ENCODE data around the gene IDH2.
A peak's percentile ranks its signal among the peaks of the same experiment; 100 is the strongest.
"Not testable (repeated sequence)": the region's sequence is repeated elsewhere in the genome, so short reads cannot be mapped to it uniquely, and the experiment has no call there.

The IDH2 gene

DNA sequence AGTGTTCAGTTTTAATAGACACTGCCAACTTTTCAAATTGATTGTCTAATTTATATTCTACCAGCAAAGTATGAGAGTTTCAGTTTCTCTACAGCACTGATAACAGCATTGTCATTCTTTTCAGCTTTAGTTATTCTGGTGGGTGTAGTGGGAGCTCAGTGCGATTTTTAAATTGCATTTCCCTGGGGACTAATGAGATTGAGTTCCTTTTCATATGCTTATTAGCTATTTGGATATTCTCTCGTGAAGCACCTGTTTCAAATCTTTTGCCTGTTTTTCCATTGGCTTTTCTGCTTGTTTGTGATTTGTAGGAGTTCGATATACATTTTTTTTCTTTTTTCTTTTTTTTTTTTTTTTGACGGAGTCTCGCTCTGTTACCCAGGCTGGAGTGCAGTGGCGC is 18.8 kb upstream of the IDH2 start:
- DNase-seq (ENCODE audit: low read depth), result no peak
- no peak overlapping the region for H3K4me3 ChIP-seq (ENCODE audit: low read depth, low read length)

DNA sequence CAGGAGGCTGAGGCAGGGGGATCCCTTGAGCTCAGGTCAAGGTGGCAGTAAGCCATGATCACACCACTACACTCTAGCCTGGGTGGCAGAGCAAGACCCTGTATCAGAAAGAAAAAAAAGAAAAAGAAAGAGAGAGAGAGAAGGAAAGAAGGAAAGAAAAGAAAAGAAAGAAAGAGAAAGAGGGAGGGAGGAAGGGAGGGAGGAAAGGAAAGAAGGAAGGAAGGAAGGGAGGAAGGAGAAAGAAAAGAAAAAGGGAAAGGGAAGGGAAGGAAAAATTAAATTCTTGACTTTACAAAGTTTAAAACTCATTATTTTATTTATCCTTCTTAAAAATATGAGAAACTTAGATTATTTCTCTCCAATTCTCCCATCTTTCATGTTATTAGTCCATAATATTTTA is 17.1 kb upstream of the IDH2 start:
- H3K4me3 ChIP-seq (ENCODE audit: low read depth, low read length), result no peak overlapping the region
- no peak for DNase-seq (ENCODE audit: low read depth)

- DNase-seq (ENCODE audit: low read depth), result no peak
These were observed 13.5 kb upstream of the IDH2 start for GRCh38 chr15:90115783-90116182.

DNA sequence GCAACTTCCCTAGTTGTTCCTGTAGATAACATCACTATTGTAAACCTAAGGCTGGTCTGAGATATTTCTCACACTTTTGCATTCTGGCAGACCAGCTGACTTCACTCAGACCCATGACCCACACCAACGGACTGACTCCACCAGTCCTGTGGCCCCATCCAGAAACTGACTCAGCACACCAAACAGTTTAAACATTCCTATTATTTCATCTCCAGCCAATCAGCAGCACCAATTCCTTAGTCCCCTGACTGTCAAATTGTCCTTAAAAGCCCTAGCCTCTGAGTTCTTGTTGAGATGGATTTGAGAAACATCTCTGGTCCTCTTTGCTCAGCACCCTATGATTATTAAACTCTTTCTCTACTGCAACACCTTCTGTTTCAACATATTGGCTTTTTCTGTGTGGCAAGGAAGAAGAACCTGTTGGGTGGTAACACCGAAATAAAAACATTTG is 12.2 kb upstream of the IDH2 start:
- H3K4me3 ChIP-seq (ENCODE audit: low read depth, low read length), result no peak overlapping the region
- DNase-seq (ENCODE audit: low read depth), result no peak

More at GRCh38 chr15:90115783-90116182, 13.5 kb upstream of the IDH2 start:
- no peak overlapping the region for H3K4me3 ChIP-seq (ENCODE audit: low read depth, low read length)

- DNase-seq (ENCODE audit: low read depth), result no peak
- H3K4me3 ChIP-seq (ENCODE audit: low read depth, low read length), result no peak overlapping the region
These were observed 10.9 kb upstream of the IDH2 start for GRCh38 chr15:90113166-90113565.

DNA sequence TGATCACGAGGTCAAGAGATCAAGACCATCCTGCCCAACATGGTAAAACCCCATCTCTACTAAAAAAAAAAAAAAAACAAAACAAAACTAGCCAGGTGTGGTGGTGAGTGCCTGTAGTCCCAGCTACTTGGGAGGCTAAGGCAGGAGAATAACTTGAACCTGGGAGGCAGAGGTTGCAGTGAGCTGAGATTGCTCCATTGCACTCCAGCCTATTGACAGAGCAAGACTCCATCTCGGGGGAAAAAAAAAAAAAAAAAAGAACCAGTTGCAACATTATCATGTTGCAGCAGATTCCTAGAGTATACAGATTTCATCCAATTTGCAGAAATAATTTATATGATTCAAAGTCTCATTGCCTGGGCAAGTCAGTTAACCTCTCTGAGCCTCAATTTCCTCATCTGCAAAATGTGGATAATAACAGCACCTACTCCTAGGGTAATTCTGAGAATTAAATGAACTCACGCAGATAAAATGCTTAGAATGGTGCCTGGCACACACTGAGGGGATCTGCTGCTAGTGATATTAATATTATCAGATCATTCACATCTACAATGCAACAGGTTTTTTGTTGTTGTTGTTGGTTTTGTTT is 7.0 kb upstream of the IDH2 start:
- DNase-seq (ENCODE audit: low read depth); H3K4me3 ChIP-seq (ENCODE audit: low read depth, low read length): not testable (repeated sequence)

GRCh38 chr15:90108038-90108437 is 5.8 kb upstream of the IDH2 start:
- not testable (repeated sequence) for H3K4me3 ChIP-seq (ENCODE audit: low read depth, low read length); DNase-seq (ENCODE audit: low read depth)

DNA sequence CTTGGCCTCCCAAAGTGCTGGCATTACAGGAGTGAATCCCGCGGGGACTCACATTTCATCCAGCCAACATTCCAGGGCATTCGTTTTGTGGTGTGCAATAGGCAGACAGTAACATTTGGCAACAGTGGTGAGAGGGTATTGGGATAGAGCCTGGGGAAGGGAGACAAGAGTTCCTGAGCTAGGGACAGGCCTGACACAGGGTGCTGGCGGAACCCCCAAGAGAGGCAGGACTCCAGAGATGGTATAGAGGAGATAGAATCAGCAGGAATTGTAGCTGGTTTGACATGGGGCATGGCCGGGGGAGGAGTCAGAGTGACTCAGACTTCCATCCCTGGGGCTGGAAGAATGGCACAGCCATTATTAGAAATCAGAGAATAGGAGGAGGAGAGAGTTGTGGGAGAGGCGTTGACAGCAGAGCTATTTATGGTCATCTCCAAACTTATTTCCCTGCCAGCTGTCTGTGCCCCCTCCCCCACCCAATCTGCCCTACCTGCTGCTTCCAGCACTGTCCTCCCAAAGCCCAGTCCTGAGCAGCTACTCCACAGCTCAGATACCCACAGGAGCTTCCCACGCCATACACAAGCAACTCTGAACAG is 4.4 kb upstream of the IDH2 start:
- DNase-seq (ENCODE audit: low read depth), result no peak

DNA sequence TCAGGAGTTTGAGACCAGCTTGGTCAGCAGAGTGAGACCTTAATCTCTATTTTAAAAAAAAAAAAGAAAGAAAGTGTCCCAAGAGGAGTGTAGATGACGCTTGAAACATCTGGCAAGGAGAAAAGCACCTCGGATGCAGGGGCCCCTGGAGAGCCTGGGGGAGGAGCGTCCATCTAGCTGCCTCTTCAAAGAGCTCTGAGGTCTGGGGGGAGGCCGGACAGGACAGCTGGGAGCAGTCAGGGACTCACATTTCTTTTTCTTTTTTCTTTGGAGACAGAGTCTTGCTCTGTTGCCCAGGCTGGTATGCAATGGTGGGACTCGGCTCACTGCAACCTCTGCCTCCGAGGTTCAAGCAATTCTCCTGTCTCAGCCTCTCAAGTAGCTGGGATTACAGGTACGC is 3.3 kb upstream of the IDH2 start:
- H3K4me3 ChIP-seq (ENCODE audit: low read depth, low read length), result no peak overlapping the region
- DNase-seq (ENCODE audit: low read depth), result no peak

More for the DNA sequence above, 4.4 kb upstream of the IDH2 start:
- H3K4me3 ChIP-seq (ENCODE audit: low read depth, low read length), result no peak overlapping the region

DNA sequence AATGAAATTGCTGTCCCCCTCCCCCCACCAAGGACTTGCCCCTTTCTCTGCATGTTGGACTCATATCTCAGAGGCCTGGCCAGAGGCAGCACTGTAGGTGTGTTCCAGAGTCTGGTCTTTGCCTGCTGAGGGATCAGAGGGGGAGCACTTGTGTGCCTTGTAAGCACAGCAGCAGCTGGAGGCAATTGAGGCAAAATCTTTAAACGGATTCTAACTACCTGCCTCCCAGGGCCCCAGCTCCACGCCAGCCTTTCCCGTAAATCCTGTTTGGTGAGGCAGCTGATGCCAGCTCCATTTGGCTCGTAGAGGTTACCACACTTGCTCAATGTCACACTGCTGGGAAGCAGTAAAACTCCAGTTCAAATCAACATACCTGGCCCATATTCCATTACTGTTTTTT is 2.3 kb upstream of the IDH2 start:
- no peak for DNase-seq (ENCODE audit: low read depth)
- H3K4me3 ChIP-seq (ENCODE audit: low read depth, low read length), result no peak overlapping the region

GRCh38 chr15:90103701-90104329 is 1.5 kb upstream of the IDH2 start:
- DNase-seq (ENCODE audit: low read depth), result no peak
- H3K4me3 ChIP-seq (ENCODE audit: low read depth, low read length), result no peak overlapping the region

DNA sequence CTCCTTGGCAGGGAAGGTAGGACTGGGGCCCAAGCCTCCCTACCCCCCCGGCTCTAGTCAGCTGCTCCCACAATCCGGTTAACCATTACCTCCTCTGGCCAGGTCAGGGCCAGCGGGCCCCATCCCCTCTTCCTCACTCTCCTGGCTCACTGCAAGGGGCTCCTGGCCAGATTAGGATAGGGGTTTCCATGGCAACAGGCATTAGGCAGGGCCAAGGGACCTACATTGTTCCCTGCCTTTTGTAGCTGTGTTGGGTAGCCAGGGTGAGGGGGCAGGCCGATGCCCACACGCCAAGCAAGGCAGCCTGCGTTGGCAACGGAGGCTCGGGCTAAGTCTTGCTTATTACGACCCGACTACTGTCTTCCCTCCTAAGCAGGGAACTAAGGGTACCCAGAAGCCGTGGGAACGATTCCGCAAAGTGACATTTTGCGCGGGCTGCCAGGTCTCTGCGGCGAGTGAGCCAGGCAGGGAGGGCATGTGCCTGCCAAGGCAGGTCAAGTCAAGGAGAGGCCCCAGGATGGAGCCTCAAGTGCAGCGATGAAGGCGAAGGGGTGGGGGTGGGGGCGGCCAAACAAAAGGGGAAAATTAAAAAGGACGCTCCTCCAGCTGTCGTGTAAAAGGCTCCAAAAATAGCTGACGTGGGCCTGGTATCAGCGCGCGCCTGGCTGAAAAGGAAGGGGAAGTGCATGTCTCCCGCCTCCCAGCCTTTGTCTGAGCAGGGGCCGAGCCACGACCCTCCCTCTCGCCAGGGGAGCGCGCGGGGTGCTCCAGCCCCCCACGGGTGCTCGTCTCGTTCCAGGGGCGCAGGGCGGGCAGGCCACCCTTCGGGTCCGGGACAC is 919 bp downstream of the IDH2 start:
- no peak for DNase-seq (ENCODE audit: low read depth)
- H3K4me3 ChIP-seq (ENCODE audit: low read depth, low read length), result peak overlapping the region; percentile 73

GRCh38 chr15:90099868-90100831 is 2.1 kb downstream of the IDH2 start:
- DNase-seq (ENCODE audit: low read depth), result no peak
- no peak overlapping the region for H3K4me3 ChIP-seq (ENCODE audit: low read depth, low read length)

DNA sequence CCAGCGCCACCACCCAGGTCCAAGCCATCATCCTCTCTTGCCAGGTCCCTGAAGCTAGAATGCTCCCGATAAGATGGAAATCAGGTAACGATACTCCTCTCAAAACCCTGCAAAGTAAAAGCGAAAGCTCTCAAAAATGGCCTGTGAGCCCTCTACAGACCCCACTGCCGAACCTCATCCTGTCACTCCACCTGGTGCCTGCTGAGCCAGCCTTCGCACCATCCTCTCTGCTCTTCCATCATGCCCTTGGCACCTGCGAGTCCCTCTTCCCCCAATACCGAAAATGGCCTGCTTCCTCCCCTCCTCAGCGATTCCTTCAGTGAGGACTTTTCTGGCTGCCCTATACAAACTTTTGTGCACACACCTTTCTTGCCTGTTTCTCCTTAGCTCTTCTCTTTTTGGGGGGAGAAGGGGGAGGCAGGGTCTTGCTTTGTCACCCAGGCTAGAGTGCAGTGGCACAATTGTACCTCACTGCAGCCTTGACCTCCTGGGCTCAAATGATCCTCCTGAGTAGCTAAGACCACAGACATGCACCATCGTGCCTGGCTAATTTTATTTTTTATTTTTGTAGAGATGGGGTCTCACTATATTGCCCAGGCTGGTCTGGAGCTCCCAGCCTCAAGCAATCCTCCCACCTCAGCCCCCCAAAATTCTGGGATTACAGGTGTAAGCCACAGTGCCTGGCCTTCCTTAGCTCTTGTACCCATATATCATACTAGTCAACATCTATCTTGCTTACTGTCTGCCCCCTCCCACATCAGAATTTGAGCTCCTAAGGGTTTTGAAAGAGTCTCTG is 3.0 kb downstream of the IDH2 start:
- DNase-seq (ENCODE audit: low read depth), result no peak
- no peak overlapping the region for H3K4me3 ChIP-seq (ENCODE audit: low read depth, low read length)

DNA sequence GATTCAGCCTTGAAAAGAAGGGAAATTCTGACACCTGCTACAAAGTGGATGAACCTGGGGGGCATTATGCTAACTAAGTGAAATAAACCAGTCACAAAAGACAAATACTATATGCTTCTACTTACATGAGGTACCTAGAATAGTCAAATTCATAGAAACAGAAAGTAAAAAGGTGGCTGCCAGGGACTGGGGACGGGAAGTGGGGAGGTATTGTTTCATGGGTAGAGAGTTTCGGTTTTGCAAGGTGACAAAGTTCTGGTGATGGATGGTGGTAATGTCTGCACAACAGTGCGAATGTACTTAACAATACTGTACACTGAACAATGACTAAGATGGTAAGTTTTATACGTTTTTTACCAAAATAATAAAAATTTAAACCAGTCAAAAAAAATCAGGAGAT is 4.8 kb downstream of the IDH2 start:
- DNase-seq (ENCODE audit: low read depth), result no peak
- H3K4me3 ChIP-seq (ENCODE audit: low read depth, low read length), result no peak overlapping the region

- H3K4me3 ChIP-seq (ENCODE audit: low read depth, low read length), result no peak overlapping the region
- DNase-seq (ENCODE audit: low read depth), result no peak
These were observed 6.7 kb downstream of the IDH2 start for GRCh38 chr15:90095521-90095959.

DNA sequence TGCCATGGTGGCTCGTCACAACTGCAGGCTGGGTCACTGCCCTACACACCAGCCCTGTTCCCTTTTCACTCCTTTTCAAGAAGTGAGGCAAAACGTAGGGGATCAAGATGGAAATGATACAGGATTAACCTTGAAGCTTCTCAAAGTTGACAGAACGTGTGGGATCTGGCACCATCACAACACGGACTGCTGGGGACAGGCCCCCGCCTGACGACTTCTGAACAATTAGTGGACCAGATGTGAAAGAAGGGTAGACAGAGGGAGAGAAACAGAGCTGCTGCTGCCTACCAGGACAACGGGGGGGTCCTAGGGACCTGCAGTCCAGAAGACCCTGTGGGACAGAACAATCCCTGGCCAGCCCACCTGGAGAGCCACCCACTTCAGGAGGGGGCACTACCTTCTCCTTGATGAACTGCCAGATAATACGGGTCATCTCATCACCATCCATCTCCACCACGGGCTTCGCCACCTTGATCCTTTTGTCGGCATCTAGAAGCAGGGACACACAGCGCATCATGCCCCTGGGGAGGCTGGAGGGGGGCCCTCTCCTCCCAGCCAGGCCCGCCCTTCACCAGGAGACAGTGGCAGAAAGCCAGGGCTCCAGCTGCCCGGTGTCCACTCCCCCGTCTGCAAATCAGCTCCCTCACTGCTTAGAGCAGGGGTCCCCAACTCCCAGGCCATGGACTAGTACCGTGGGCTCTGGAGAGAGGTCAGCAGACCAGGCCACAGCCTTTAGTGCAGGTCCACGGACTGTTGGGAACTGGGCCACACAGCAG is 10.9 kb downstream of the IDH2 start:
- DNase-seq (ENCODE audit: low read depth), result no peak
- H3K4me3 ChIP-seq (ENCODE audit: low read depth, low read length), result no peak overlapping the region

Measured in skeletal muscle cell (primary cell).